ENCODE results near the gene CLPSL2.

CLPSL2 gene

GRCh38 chr6:35776364-35777215, at the start of gene CLPSL2:
CLPSL2 (plus strand) TSS chr6:35776598; CDS start chr6:35776619, 21 bp downstream.
- no peak within 1 kb of the TSS for H3K27ac ChIP-seq
- no peak for TF ChIP-seq ZFX (IDR thresholded peaks at IDR 0.05; ENCODE audit: borderline replicate concordance)
- TF ChIP-seq CTCF (IDR thresholded peaks at IDR 0.05) = no peak

GRCh38 chr6:35727231-35727934, 49.0 kb upstream of the CLPSL2 start:
- TF ChIP-seq ZFX (IDR thresholded peaks at IDR 0.05; ENCODE audit: borderline replicate concordance) (no peak), CTCF (IDR thresholded peaks at IDR 0.05) (0 out of 2 replicates have a peak, but pooled peaks have one; percentile 7)
- H3K27ac ChIP-seq = peak overlapping the region; percentile 100

- TF ChIP-seq CTCF (IDR thresholded peaks at IDR 0.05) (no peak), ZFX (IDR thresholded peaks at IDR 0.05; ENCODE audit: borderline replicate concordance) (no peak)
- H3K27ac ChIP-seq = peak overlapping the region; percentile 100
Observed at GRCh38 chr6:35727935-35728682, 48.3 kb upstream of the CLPSL2 start.

GRCh38 chr6:35728683-35729678, 47.4 kb upstream of the CLPSL2 start:
- H3K27ac ChIP-seq = peak overlapping the region; percentile 100
- no peak for TF ChIP-seq ZFX (IDR thresholded peaks at IDR 0.05; ENCODE audit: borderline replicate concordance)
- TF ChIP-seq CTCF (IDR thresholded peaks at IDR 0.05) = peak; percentile 31

- H3K27ac ChIP-seq = peak overlapping the region; percentile 100
- TF ChIP-seq CTCF (IDR thresholded peaks at IDR 0.05) = no peak
- TF ChIP-seq ZFX (IDR thresholded peaks at IDR 0.05; ENCODE audit: borderline replicate concordance) = no peak
Observed at GRCh38 chr6:35729722-35730121, 46.7 kb upstream of the CLPSL2 start.

GRCh38 chr6:35730745-35731413, 45.5 kb upstream of the CLPSL2 start:
- TF ChIP-seq CTCF (IDR thresholded peaks at IDR 0.05) = no peak
- no peak for TF ChIP-seq ZFX (IDR thresholded peaks at IDR 0.05; ENCODE audit: borderline replicate concordance)
- H3K27ac ChIP-seq = peak overlapping the region; percentile 100
